ENCODE results near the gene ZFYVE27. TPM values are rescaled to one million over a fixed set of nuclear protein-coding genes. Genes with fewer than 3 reads are reported as not detected.

The ZFYVE27 gene
- total RNA-seq, 1 donor from 2014 or later = 32.3 TPM

GRCh38 chr10:97729014-97729413 is 7.9 kb upstream of the ZFYVE27 start:
- Histone ChIP-seq H3K4me3 (ENCODE audit: low read depth, low read length) (no peak overlapping the region), H3K36me3 (ENCODE audit: control insufficient read depth, insufficient read depth, low read length) (no peaks in the 10 kb centered on the region), H3K27me3 (ENCODE audit: control insufficient read depth, insufficient read depth, low read length) (no peaks in the 10 kb centered on the region)
- DNase-seq (ENCODE audit: low read depth) = no peak
- TF ChIP-seq, protein P1, sequence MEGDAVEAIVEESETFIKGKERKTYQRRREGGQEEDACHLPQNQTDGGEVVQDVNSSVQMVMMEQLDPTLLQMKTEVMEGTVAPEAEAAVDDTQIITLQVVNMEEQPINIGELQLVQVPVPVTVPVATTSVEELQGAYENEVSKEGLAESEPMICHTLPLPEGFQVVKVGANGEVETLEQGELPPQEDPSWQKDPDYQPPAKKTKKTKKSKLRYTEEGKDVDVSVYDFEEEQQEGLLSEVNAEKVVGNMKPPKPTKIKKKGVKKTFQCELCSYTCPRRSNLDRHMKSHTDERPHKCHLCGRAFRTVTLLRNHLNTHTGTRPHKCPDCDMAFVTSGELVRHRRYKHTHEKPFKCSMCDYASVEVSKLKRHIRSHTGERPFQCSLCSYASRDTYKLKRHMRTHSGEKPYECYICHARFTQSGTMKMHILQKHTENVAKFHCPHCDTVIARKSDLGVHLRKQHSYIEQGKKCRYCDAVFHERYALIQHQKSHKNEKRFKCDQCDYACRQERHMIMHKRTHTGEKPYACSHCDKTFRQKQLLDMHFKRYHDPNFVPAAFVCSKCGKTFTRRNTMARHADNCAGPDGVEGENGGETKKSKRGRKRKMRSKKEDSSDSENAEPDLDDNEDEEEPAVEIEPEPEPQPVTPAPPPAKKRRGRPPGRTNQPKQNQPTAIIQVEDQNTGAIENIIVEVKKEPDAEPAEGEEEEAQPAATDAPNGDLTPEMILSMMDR (IDR thresholded peaks at IDR 0.05; ENCODE audit: insufficient read depth, low read length, poor library complexity, severe bottlenecking) = no peak

DNA sequence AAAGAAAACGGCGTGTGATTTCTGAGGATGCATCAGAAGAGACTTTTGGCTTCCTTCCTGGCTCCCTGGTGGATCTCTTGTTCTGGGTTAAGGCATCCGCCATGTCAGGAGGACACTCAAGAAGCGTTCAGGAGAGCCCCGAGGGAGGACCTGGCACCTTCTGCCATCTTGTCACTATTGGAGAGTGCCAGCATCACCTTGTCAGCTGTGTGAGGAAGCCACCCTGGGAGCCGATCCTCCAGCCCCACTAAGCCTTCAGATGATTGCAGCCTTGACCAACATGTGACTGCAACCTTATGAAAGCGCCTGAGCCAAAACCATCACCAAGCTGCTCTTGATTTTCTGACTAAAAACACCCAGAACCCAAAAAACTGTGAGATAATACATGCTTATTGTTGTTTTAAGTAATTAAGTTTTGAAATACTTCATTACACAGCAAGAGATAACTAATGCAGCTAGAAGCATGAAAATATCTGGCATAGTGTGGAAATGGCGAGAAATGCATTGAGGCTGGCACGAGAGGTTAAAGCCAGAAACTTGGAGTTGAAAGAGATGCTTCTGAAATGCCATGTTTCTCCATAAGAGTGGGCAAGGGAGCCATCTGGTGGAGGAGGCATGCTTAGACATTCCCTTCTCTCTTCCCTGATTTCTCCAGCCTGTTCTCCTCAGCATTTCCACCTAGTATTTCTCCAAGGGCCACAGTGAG is 5.4 kb upstream of the ZFYVE27 start:
- DNase-seq (ENCODE audit: low read depth) = no peak
- Histone ChIP-seq H3K4me3 (ENCODE audit: low read depth, low read length) (no peak overlapping the region), H3K36me3 (ENCODE audit: control insufficient read depth, insufficient read depth, low read length) (no peaks in the 10 kb centered on the region), H3K27me3 (ENCODE audit: control insufficient read depth, insufficient read depth, low read length) (no peaks in the 10 kb centered on the region)
- TF ChIP-seq, protein P1 (IDR thresholded peaks at IDR 0.05; ENCODE audit: insufficient read depth, low read length, poor library complexity, severe bottlenecking) = peak; percentile 82

DNA sequence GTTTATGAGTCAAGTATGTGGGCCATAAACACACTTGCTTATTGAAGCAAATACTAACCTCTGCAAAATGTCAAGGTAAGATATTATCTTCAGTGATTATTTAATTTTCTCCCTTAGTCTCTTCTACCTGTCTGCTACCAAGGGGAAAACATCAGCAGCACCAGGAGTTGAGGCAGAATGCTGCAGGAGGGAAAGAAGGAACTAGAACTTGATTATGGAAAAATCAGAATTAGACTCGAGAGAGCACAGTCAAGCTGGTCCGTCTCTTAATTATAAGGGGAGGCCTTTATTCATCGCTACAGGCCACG is 4.9 kb upstream of the ZFYVE27 start:
- Histone ChIP-seq H3K36me3 (ENCODE audit: control insufficient read depth, insufficient read depth, low read length) (no peaks in the 10 kb centered on the region), H3K4me3 (ENCODE audit: low read depth, low read length) (no peak overlapping the region), H3K27me3 (ENCODE audit: control insufficient read depth, insufficient read depth, low read length) (no peaks in the 10 kb centered on the region)
- no peak for DNase-seq (ENCODE audit: low read depth)
- TF ChIP-seq, protein P1 (IDR thresholded peaks at IDR 0.05; ENCODE audit: insufficient read depth, low read length, poor library complexity, severe bottlenecking) = no peak

- no peaks in the 10 kb centered on the region for H3K36me3 ChIP-seq (ENCODE audit: control insufficient read depth, insufficient read depth, low read length)
- H3K27me3 ChIP-seq (ENCODE audit: control insufficient read depth, insufficient read depth, low read length) = no peaks in the 10 kb centered on the region
- H3K4me3 ChIP-seq (ENCODE audit: low read depth, low read length) = no peak overlapping the region
- DNase-seq (ENCODE audit: low read depth) = no peak
- TF ChIP-seq, protein P1 (IDR thresholded peaks at IDR 0.05; ENCODE audit: insufficient read depth, low read length, poor library complexity, severe bottlenecking) = no peak
These were observed 3.7 kb upstream of the ZFYVE27 start for GRCh38 chr10:97733256-97733655.

- Histone ChIP-seq H3K4me3 (ENCODE audit: low read depth, low read length) (no peak overlapping the region), H3K36me3 (ENCODE audit: control insufficient read depth, insufficient read depth, low read length) (no peaks in the 10 kb centered on the region), H3K27me3 (ENCODE audit: control insufficient read depth, insufficient read depth, low read length) (no peaks in the 10 kb centered on the region)
- no peak for DNase-seq (ENCODE audit: low read depth)
- TF ChIP-seq, protein P1 (IDR thresholded peaks at IDR 0.05; ENCODE audit: insufficient read depth, low read length, poor library complexity, severe bottlenecking) = no peak
These were observed 2.9 kb upstream of the ZFYVE27 start for GRCh38 chr10:97734021-97734420.

DNA sequence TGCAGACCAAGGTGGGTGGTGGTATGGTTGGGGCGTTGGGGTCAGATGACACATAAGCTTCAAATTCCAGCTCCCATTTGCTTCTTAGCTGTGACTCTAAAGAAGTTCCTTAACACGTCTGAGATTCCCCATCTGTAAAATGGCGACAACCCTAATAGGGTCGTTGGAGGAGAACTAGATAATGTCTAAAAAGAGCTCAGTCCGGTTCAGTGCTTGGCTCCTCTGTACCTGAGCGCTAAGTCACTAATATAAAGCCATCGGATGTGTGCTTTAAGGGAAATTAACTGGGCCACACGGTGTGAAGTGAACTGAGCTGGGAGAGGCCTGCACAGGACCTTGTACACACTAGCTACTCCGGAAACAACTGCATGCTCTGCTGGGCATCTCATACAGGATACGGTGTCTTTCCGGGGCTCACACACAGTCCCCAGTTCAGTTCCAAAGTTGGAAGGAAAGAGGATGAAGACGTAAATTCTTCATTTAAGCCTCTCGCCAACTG is 476 bp upstream of the ZFYVE27 start:
- Histone ChIP-seq H3K4me3 (ENCODE audit: low read depth, low read length) (no peak overlapping the region), H3K27me3 (ENCODE audit: control insufficient read depth, insufficient read depth, low read length) (no peaks in the 10 kb centered on the region), H3K36me3 (ENCODE audit: control insufficient read depth, insufficient read depth, low read length) (no peaks in the 10 kb centered on the region)
- TF ChIP-seq, protein P1 (IDR thresholded peaks at IDR 0.05; ENCODE audit: insufficient read depth, low read length, poor library complexity, severe bottlenecking) = no peak
- no peak for DNase-seq (ENCODE audit: low read depth)

Measured in kidney epithelial cell (primary cell).